Endothelial cell of umbilical vein (primary cell): ENCODE results near the gene NPDC1.

Source experiments
- EZH2 ChIP-seq: IDR thresholded peaks from 2 replicates; pipeline ENCODE4 v1.6.1; 2012; ENCODE audit warnings: borderline replicate concordance, low read depth, mild to moderate bottlenecking, moderate library complexity, low read length, inconsistent platforms; ENCODE audit not compliant: severe bottlenecking
- FOS ChIP-seq: IDR thresholded peaks from 2 replicates; pipeline ENCODE4 v1.6.1; 2011; ENCODE audit warnings: mild to moderate bottlenecking, low read length, moderate library complexity, borderline replicate concordance; ENCODE audit not compliant: insufficient read depth
- GATA2 ChIP-seq: IDR thresholded peaks from 2 replicates; pipeline ENCODE4 v1.7.0; 2011; ENCODE audit warnings: low read depth, mild to moderate bottlenecking, moderate library complexity, mixed read lengths, low read length; ENCODE audit not compliant: insufficient read length, insufficient read depth
- JUN ChIP-seq: IDR thresholded peaks from 2 replicates; pipeline ENCODE4 v1.6.1; 2011; ENCODE audit warnings: borderline replicate concordance, low read depth; ENCODE audit not compliant: insufficient read length, insufficient read depth
- MYC ChIP-seq: IDR thresholded peaks from one replicate; pipeline ENCODE4 v1.6.1; 2011; ENCODE audit warnings: mild to moderate bottlenecking, low read depth, low read length
- POLR2A ChIP-seq: IDR thresholded peaks from 2 replicates; pipeline ENCODE4 v1.6.1; 2012; ENCODE audit warnings: low read depth, mild to moderate bottlenecking, control low read depth, low read length
- POLR2AphosphoS5 ChIP-seq: IDR thresholded peaks from 2 replicates; pipeline ENCODE4 v1.6.1; 2012; ENCODE audit warnings: low read depth, mild to moderate bottlenecking, control low read depth, low read length, moderate library complexity; ENCODE audit not compliant: insufficient read depth
- TF ChIP-seq, protein P1 (sequence below), 2 donors: IDR thresholded peaks; 1 replicate in 1 of 2; 2 replicates in 1 of 2; pipeline ENCODE4 v1.5.1; 2011; ENCODE audit warnings: low read length in 2 of 2, mild to moderate bottlenecking in 2 of 2, moderate library complexity in 2 of 2, control low read depth in 1 of 2, inconsistent platforms in 1 of 2, low read depth in 1 of 2; ENCODE audit not compliant: insufficient read depth in 1 of 2; ENCODE audit errors: extremely low read depth in 1 of 2
- TF ChIP-seq, protein P2 (sequence below): IDR thresholded peaks from 2 replicates; pipeline ENCODE4 v1.6.1; 2011; ENCODE audit not compliant: insufficient read depth, insufficient read length

DNA sequence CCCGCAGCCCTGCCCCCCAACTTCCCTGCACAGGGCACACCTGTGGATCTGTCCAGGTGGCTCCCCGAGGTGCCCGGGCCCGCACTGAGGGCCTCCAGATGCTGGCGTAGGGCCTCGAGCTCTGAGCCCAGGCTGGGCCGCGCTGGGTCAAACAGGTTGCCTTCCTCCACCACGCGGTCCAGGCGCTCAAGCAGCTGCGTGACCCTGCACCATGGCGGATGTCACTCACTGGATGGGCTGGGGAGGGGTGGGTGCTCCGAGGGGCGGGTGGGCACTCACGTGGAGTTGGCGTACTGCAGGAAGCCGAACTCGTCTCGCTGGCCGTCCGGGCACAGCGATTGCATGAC is 23.3 kb downstream of the NPDC1 start:
- TF ChIP-seq POLR2AphosphoS5, result no peak
- TF ChIP-seq POLR2A, result no peak
- TF ChIP-seq, protein P1, sequence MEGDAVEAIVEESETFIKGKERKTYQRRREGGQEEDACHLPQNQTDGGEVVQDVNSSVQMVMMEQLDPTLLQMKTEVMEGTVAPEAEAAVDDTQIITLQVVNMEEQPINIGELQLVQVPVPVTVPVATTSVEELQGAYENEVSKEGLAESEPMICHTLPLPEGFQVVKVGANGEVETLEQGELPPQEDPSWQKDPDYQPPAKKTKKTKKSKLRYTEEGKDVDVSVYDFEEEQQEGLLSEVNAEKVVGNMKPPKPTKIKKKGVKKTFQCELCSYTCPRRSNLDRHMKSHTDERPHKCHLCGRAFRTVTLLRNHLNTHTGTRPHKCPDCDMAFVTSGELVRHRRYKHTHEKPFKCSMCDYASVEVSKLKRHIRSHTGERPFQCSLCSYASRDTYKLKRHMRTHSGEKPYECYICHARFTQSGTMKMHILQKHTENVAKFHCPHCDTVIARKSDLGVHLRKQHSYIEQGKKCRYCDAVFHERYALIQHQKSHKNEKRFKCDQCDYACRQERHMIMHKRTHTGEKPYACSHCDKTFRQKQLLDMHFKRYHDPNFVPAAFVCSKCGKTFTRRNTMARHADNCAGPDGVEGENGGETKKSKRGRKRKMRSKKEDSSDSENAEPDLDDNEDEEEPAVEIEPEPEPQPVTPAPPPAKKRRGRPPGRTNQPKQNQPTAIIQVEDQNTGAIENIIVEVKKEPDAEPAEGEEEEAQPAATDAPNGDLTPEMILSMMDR (IDR thresholded peaks at IDR 0.05; ENCODE audit: extremely low read depth in 1 of 2, insufficient read depth in 1 of 2, low read depth in 1 of 2, low read length in 2 of 2), result no peak
- TF ChIP-seq, protein P2, sequence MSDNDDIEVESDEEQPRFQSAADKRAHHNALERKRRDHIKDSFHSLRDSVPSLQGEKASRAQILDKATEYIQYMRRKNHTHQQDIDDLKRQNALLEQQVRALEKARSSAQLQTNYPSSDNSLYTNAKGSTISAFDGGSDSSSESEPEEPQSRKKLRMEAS, result no peak
- TF ChIP-seq EZH2, result no peak
- TF ChIP-seq JUN, result no peak
- no peak for TF ChIP-seq MYC
- TF ChIP-seq GATA2, result no peak
- no peak for TF ChIP-seq FOS
